Cardiac septum (tissue), 1 donor: ENCODE results near the gene DRAP1. TPM values are rescaled to one million over a fixed set of nuclear protein-coding genes. Genes with fewer than 3 reads are reported as not detected.

Experiments
- DNase-seq: peaks from one replicate; pipeline ENCODE4 v3.0.0-alpha.2; 2020; ENCODE audit warnings: low spot score
- intact Hi-C: fragments of 100-400 bp; cut with DNase I; formaldehyde crosslinking; loops from one replicate; pipeline ENCODE4 v1.14.0; 2022
- total RNA-seq: library from RNA; stranded (reverse); fragmentation: NEBNext Ultra II Directional; extraction: Animal tissue kit (Norgen Biotek cat#: 25700); gene quantifications from one replicate; pipeline ENCODE4 v1.2.1, GENCODE V29; 2021
- donor health status: DM: no; HTN: no; CAD: no.

Gene DRAP1
- total RNA-seq, 1 donor from 2014 or later = 113 TPM

DNA sequence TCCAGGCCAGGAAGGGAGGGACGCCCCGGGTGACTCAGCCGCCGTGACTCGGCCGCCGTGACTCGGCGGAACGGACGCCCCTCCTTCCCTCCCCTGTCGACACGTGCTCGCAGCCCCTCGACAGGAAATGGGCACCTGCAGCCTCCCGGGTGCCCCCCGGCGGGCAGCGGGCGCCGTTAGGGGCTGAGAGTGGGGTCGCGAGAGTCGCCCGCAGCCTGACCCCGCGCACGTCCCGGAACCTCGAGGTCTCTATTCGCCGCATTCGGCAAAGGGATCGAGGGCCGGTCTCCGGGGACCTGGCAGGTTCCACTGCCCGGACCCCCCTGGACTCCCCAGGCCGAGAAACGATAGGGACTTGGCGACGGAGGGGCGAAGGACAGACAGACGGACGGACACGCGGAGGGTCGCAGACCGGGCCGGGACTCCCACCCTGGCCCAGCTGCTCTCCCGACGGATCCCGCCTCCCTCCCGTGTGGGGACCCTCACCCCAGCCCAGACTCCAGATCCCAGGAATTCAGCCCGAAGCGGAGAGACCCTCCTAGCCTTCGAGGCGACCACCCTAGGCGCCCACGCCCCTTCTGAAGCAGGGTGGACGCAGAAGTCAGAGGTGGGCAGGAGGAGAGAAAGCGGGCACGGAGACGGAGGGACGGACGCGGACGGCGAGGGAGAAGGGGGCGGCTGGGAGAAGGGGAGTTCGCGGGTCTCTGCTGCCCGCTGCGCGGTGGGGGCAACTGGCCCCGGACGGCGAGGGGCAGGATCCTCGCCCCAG is 19.7 kb upstream of the DRAP1 start:
- peak; percentile 89 for DNase-seq
- intact Hi-C loops = no loop called here

DNA sequence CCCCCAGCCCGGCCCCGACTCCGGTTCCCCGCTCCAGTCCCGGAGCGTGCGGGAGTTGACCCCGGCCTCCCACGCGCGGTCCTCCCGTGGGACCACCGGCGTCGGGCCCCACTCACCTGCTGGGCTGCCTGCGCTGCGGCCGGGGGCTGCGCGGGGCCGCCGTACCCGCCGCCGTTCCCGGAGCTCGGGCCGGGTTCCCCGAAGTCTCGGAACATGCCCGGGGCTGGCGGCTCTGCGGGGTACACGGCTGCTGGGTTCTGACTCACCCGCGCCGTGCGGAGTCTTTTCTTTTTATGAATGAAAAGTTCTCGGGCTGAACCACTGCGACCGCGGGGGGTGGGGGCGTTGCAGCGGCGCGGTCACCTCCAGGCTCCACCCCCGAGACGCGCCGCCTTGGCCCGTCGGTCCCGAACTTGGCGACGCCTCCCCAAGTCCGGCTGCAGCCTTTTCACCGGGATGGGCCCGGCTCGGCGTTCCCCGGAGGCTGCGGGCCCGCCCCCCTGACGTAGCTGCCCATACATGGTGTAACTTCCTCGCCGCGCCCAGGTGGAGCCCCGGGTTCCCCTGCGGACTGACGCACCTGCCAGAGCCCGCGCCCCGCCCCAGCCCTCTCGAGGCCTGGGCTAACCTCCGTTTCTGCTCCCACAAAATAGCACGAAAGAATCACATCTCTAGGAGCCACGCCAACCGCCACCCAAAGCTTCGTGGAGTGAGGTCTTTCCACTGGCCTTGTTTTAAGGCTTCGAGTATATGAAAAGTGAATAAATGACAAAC is 18.9 kb upstream of the DRAP1 start, which contains the start of gene FOSL1:
Gene FOSL1, minus strand, starts transcription at position 264 of the 774 bp plus-strand sequence. Its CDS starts 49 bp downstream, at position 215.
- DNase-seq = peak; percentile 94
- intact Hi-C loops = no loop called here

DNA sequence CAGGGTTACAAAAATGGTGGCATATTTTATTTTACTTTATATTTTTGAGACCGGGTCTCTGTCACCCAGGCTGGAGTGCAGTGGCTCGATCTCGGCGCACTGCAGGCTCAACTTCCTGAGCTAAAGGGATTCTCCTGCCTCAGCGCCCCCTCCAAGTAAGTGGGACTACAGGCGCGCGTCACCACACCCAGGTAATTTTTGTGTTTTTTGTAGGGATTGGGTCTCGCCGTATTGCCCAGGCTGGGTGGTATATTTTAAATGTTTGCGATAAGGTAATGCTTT is 18.4 kb upstream of the DRAP1 start:
- intact Hi-C loops = no loop called here

DNA sequence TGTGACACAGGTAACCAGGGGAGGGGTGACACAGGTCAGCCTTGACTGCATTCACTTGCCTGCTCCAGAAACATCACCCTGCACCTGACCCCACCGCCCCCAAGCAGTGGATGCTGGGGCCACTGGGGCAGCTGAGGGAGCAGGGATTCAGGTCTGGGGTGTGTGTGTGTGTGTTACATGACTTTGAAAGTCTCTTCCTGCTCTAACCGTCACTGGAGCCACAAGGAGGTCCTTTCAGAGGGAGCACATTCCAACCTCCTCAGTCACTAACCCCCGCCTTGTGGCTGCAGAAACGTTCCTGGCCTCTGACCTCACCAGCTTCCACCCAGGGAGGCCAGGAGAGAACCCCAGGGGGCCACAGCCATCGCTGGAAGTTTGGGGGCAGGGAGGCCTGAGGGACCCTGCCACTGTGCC is 16.2 kb upstream of the DRAP1 start:
- intact Hi-C loops = no loop called here
- peak; percentile 72 for DNase-seq

More for the DNA sequence above, 18.4 kb upstream of the DRAP1 start:
- no peak for DNase-seq

DNA sequence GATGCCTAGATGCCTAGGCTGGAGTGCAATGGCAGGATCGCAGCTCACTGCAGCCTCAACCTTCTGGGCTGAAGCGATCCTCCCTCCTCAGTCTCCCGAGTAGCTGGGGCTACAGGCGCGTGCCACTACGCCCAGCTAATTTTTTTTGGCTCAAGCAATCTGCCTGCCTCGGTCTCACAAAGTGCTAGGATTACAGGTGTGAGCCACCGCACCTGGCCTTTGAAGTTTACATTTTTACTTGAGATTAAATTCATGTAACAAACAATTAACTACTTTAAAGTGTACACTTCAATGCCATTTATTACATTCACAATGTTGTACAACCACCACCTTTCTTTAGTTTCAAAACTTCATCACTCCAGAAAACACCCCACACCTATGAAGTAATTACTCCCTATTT is 15.5 kb upstream of the DRAP1 start:
- DNase-seq = no peak
- intact Hi-C loops = no loop called here

DNA sequence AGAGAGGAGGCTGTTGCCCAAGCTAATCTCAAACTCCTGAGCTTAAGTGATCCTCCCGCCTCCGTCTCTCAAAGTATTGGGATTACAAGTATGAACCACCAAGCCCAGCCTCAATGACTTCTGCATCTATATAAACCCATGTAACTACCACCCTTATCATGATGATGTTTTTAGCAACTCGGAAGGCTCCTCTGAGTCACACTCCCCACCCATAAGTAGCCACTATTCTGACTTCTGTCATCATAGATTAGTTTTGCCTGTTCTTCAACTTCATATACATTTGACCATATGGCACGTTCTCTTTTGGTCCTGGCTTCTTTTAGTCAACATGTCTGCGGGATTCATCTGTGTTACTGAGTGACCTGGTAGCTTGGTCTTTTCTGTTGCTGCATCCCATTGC is 12.6 kb upstream of the DRAP1 start:
- DNase-seq = no peak
- intact Hi-C loops = no loop called here

DNA sequence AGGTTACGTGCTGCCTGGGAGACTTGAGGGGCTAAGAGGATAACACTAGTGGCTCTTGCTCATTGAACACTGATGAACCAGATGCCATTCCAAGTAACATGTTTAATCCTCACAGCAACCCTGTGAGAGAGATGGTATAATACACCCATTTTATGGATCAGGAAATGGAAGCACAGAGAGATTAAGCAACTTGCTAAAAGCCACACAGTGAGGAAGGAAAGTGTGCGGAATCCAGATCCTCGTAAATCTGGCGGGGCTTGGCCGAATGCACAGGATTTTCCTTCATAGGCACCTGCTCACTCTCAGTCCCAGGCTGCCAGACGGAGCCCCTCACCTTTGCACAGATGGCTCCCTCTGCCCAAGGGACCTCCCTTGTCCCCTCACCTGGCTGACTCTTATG is 11.3 kb upstream of the DRAP1 start:
- intact Hi-C loops = no loop called here
- no peak for DNase-seq

DNA sequence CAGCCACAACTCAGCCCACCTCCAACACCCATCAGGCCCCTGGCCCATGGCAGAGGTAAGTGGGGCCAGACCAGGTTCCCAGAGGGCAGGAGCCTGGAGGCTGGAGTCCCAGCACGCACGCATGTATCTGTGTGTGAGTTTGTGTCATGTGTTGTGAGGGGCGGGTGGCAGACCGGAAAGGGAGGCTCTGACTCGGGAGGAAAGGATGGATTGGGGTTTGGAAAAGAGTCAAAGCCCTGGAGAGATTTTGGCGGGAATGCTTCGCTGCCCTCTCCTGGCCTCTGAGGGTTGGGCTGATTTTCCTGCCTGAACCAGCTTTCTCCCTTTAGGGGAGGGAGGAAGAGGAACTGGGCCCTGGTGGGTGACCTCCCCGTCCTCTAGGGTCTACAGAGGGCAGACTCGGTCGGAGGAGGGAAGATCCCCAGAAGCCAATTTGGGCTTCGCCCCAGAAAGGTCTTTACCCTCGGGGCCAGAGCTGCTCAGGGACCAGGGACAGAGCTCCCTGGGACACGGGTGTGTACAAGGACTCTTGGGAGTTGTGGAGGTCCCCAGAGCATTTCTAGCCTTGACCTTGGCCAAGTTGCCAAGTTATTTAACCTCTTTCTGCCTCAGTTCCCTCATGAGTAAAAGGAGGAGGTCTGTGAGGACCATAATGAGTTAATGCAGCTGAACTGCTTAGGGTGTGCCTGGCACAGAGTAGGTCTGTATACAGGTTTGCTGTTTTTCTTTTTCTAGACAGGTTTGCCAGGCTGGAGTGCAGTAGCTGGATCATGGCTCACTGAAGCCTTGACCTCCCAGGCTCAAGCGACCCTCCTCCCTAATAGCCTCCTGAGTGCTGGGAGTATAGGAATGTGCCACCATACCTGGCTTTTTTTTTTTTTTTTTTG is 7.3 kb upstream of the DRAP1 start:
- intact Hi-C loops = no loop called here
- DNase-seq = no peak

DNA sequence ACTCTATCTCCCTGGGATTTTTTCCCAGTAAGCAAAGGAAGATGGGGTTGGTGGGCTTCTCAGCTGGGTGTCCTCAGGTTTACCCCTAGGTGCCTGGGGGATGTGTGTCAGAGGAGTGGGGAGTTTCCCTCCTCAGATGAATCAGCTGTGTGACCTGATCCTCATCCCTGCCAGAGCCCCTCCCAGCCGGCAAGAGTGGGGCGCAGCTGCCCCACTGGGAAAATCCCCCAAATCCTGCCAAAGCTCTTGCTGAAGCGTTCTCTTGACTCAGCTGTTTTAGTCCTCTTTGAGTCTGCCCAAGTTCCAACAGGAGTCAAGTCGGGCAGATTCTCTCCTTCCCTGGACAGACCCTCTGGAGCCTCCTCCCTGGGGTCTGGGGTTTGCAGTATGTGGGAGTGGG is 6.4 kb upstream of the DRAP1 start:
- intact Hi-C loops = no loop called here
- DNase-seq = no peak

DNA sequence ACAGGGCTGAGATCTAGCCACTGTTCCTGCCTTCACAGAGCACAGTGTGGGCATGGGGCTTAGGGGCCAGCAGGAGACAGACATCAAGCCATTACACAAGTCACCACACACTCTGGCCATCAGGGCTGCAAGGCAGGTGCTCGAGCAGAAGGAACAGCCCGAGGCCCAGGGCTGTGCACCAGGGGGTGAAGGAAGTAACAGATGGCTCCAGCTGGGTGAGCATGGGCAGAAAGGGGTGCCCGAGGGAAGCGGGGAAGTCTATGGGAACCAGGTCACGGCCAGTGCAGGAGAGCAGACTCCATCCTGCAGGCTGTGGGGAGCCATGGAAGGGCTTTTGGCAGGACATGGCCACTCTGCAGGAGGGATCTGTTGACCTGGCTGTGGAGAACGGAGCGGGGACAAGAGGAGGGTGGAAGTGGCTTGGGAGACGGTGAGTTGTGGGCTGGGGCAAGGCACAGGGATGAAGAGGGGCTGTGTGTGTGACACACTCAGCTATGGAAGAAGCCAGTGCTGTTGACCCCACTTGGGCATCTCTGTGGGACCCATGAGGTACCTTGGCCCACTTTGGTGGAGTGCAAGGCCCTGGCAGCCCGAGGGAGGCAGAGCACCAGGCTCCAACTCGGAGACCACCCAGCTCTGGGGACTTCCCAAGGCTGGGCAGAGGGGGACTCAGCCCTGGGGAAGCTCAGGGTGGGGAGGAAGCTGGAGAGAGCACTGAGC is 4.0 kb upstream of the DRAP1 start:
- DNase-seq = no peak
- intact Hi-C loops = loop anchor here (5.0 kb wide), 1 partner anchor 87 kb away; the partner anchor contains the start of genes BANF1 and EIF1AD

DNA sequence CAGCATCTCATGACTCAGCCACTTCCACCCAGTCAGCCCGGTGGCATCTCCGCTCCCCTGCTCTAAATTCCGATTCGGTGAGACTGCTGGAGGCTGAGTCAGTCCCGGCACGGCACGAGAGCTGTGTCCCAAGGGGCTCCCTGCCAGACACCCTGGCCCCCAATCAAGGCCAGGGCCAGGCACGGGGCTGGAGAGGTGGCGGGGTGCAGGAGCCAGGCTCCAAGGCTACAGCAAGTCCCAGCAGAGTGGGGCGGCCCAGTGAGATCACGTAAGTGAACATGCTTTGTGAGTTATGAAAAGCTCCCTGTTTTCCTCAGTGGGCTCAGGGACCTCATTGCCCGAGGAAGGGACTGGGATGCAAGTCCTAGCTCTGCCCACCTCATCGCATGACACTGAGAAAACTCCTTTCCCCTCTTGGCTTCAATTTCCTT is 3.4 kb upstream of the DRAP1 start:
- peak; percentile 90 for DNase-seq
- intact Hi-C loops = loop anchor here (5.0 kb wide), 1 partner anchor 86 kb away; the partner anchor contains the start of genes BANF1 and EIF1AD

DNA sequence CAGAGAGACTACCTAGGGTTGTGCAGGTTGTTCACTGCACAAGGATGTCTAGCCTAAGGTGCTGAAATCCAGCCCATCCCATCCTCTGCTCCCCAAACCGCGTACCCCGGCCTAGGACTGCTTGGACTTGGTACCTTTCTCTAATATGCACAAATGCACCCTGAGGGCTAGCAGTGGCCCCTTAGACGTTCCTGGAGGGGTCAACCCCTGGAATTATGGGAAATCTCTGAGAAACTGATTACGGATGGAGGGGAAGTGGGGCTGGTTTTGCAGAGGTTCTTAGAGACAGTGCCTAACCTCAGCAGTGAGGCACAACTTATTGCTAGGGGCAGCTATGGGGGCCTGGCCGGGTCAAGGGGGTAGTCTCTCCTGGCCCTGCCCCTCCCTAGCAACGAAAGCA is 2.8 kb upstream of the DRAP1 start:
- intact Hi-C loops = loop anchor here (5.0 kb wide), 1 partner anchor 86 kb away; the partner anchor contains the start of genes BANF1 and EIF1AD
- no peak for DNase-seq

DNA sequence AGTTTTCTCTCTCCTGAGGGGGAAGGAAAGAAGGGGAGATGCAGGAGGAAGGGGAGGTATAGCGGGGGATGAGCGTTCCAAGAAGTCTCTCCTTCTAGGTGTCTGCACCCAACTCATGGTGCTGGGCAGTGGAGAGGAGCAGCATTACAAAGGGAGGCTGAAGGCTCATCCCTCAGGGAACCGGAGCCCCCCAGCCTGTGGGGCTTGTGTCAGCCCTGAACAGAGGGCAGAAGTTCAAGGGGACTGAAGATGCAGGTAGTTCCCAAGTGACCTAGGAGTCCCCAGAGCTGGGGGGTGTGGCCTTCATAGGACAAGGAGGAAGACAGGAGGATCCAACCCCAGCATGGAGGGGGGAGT is 2.2 kb upstream of the DRAP1 start:
- intact Hi-C loops = loop anchor here (5.0 kb wide), 1 partner anchor 85 kb away; the partner anchor contains the start of genes BANF1 and EIF1AD
- DNase-seq = no peak

DNA sequence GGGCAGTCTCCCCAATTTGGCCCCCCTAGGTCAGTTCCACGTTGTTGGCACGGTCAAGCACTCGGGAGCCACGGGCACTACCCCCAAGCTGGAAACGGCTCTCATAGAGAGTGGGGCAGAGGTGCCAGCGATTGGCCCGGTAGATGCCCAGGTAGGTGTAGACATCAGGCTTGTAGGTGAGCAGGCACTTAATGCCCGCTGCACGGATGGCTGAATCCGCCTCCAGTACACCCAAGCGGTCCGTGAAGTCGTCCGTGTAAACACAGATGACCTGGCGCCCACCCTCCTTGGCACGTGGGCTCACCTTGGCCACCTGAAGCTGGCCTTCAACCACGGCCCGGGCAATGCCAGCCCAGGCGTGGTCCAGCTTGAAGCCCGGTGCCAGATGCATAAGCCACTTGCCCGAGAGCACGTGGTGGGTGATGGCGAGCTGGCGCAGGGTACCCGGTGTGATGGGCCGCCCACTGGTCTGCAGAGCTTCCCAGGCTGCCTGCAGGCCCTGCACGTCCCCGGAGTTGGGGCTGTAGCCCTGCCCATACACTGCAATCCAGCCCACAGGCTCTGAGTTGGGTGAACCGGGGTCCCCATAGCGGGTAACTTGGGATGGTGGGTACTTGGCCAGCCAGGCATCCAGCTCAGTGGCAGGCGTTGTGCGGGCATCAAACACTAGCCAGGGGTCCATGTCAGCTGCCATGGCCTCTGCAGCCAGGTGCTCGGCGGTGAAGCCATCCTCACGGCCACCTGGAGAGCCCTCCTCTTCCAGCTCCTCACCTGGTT is 1.6 kb upstream of the DRAP1 start:
- intact Hi-C loops = loop anchor here (2.0 to 5.0 kb wide), 2 partner anchors 43 to 85 kb away; partner anchors contain the start of genes BANF1, EIF1AD and SART1
- DNase-seq = no peak

DNA sequence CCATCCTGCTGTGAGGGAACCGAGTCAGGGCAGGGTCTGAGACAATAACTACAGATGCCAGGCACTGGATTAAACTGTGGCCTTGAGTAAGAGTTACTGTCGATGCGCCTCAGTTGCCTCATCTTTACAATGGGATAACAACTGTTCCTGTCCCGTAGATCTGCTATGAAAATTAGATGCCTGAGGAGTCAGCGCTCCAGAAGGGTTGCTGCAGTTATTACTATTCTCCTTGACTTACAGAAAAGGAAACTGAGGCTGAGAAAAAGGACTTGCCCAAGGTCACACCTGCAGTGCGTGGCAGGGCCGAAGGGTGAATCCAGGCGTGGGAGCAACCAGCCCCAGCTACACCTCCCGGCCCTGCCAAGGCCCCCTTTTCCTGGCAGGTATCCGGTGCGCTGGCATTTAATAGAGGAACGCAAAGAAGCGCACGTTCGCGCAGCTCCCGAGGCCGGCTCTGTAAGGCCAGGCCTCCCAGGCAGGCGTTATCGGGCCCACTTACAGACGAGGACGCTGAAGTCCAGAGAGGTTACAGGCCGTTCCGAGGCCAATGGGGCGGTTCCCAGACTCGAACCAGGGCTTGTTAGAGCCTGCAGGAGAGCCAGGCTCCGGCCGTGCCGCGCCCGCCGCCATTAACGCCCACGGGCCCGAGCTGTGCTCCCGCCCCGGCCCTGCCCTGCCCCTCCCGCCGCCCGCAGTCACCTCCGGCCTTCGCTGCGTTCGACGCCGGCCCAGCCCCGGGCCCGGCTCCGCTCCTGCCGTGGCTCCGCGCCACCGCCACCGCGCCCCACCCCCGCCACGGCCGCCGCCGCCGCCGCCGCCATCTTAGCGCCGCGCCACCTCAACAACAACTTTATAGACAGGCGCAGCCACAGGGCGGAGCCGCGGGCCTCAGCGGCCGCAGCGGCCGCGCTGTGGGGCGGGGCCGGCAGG is 750 bp upstream of the DRAP1 start, which contains the start of gene C11orf68:
Gene C11orf68, minus strand, starts transcription at position 852 of the 930 bp plus-strand sequence. Its CDS starts 31 bp downstream, at position 821.
- no peak for DNase-seq
- intact Hi-C loops = loop anchor here (1.0 to 5.0 kb wide), 4 partner anchors 30 to 84 kb away; partner anchors contain the start of genes BANF1, EIF1AD, FIBP and SART1

DNA sequence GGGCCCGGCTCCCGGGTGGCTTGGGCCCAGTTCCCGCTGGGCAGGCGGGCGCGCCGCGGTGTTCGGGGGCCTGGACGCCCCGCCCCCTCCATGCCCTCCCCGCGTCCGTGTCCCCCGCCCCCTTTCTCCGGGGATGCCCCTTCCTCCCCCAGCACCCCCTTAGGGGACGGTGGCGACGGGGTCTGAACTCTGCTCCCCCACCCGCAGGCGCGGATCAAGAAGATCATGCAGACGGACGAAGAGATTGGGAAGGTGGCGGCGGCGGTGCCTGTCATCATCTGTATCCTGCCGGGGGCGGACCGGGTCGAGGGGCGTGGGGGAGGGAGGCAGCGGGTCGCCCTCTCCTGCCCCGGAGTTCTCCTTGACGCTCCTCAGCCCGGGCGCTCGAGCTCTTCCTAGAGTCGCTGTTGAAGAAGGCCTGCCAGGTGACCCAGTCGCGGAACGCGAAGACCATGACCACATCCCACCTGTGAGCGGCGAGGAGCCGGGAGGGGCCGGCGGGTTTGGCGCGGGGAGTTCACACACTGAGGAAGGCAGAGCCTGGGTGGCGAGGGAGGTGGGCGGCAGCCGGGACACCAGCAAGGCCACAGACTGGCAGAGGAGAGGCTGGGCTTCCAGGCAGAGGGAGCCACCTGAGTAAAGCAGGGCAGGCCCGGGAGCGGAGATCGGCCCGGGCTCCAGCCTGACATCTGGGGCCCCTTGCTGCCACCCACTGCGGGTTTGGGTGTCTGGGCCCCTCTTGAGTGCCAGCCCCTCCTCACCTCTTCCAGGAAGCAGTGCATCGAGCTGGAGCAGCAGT is 546 bp downstream of the DRAP1 start:
- intact Hi-C loops = loop anchor here (1.0 to 5.0 kb wide), 4 partner anchors 31 to 83 kb away; partner anchors contain the start of genes BANF1, EIF1AD, FIBP and SART1
- no peak for DNase-seq
